Measurements from ENCODE around the gene HOPX.

DNA sequence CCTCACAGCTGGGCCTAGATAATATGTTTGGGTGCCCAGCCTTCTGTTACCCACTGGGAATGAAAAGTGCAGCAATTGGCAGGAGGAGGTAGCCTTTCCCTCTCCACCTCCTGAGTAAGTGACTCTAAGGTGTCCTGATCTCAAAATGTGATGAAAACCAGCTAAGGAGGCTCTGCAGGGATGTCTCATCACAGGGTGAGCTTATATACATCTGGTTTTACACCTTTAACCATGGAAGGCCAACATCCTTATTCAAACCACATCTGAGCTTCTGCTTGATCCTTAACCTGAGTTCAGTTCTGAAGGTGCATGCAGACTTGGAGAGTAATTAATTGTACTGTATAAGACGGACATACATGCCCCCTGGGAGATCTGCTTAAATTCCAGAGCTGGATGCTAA lies 53.7 kb downstream of the HOPX start:
- TF ChIP-seq, protein P1, sequence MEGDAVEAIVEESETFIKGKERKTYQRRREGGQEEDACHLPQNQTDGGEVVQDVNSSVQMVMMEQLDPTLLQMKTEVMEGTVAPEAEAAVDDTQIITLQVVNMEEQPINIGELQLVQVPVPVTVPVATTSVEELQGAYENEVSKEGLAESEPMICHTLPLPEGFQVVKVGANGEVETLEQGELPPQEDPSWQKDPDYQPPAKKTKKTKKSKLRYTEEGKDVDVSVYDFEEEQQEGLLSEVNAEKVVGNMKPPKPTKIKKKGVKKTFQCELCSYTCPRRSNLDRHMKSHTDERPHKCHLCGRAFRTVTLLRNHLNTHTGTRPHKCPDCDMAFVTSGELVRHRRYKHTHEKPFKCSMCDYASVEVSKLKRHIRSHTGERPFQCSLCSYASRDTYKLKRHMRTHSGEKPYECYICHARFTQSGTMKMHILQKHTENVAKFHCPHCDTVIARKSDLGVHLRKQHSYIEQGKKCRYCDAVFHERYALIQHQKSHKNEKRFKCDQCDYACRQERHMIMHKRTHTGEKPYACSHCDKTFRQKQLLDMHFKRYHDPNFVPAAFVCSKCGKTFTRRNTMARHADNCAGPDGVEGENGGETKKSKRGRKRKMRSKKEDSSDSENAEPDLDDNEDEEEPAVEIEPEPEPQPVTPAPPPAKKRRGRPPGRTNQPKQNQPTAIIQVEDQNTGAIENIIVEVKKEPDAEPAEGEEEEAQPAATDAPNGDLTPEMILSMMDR (IDR thresholded peaks at IDR 0.05) = no peak
- no peak for TF ChIP-seq POLR2A (IDR thresholded peaks at IDR 0.05)
